Fibroblast of skin of right biceps (primary cell): ENCODE measurements around the gene HEPACAM.
"Not testable (repeated sequence)": the region's sequence is repeated elsewhere in the genome, so short reads cannot be mapped to it uniquely, and the experiment has no call there.

Experiments
- DNase-seq: peaks from one replicate; pipeline ENCODE4 v3.0.0-alpha.2; 2013

HEPACAM gene, protein sequence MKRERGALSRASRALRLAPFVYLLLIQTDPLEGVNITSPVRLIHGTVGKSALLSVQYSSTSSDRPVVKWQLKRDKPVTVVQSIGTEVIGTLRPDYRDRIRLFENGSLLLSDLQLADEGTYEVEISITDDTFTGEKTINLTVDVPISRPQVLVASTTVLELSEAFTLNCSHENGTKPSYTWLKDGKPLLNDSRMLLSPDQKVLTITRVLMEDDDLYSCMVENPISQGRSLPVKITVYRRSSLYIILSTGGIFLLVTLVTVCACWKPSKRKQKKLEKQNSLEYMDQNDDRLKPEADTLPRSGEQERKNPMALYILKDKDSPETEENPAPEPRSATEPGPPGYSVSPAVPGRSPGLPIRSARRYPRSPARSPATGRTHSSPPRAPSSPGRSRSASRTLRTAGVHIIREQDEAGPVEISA

DNA sequence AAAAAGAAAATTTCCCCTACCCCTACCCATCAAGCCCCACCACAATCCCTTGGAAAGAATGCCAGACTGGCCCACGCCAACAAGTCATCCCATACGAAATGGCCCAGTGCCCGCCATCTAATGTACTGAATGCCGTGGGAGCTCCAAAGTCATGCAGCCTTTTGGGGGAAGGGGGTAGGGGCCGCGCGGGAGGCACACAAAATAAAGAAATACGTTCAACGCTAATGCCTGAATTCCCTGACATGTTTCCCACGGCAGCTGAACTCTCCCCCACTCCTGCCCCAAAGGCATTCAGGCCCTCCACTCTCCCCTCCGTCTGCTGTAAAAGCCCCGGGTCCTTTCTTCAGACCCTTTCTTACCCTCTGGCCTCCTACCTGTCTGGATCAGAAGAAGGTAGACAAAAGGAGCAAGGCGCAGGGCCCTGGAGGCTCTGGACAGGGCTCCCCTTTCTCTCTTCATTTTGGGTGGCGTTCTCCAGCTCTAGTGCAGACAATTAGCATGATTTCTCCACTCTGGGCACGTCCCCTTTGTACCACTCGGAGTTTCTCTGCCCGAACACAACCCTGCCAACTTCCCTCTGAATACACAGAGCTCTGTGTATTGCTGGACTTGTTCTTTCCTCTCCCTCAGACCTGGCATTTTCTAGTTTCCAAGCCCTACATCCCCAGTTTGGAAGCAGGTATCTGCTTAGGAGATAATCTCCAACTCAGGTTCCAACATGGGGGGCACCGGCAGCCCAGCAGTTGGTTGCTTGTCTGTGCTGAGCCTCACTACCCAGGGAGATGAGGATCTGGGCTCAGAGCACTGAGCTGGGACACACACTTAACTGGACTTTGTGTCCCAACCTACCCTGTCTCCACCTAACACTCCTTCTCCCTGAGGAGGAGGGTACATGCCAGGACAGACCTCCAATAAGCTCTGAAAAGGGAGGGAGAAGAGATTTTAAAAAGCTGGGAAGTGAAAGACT lies at the start of gene HEPACAM:
Gene HEPACAM (minus strand): TSS at position 500 of the 967 bp plus-strand sequence. CDS start 41 bp downstream, at position 459.
- DNase-seq: no peak

DNA sequence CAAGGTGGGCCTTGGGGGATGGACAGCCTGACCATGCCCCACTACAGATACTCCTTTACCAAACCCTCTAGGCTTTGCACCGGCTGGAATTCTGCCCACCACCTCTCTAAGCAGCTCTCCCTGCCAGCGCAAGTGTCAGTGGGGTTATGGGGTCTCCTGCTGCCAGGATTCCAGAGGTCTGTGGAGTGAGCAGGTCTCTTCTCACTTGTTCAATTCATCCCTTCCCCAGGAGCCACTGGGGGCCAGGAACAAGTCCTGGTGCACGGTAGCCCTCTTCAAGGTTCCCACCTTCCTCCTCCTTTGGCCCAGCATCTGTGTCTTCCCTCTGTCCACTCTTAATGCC lies 48.6 kb upstream of the HEPACAM start:
- no peak for DNase-seq

- DNase-seq: no peak
Observed at GRCh38 chr11:124983674-124984511, 48.0 kb upstream of the HEPACAM start.

GRCh38 chr11:124982043-124982442 lies 46.2 kb upstream of the HEPACAM start:
- DNase-seq: no peak

GRCh38 chr11:124978316-124978715 lies 42.5 kb upstream of the HEPACAM start:
- DNase-seq: no peak

GRCh38 chr11:124977006-124977405 lies 41.2 kb upstream of the HEPACAM start:
- peak; percentile 1 for DNase-seq

- DNase-seq: no peak
Observed at GRCh38 chr11:124976531-124976930, 40.7 kb upstream of the HEPACAM start.

DNA sequence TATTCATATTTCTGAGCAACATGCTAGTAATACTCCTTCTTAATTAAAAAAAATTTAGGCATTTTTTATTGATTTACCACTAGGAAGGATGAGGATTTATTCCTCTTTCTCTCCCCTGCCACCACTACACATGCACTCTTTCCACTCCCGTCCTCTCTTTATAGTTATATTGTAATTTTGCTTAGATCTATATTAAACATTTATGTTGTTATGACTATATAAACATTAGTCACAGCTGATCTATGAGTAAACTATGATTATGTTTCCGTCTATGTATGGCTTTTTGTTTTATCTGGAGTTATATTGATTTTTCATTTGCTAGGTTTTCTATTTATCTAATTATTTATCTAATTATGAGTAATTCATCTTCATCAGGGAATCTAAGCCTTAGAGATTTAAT lies 36.0 kb upstream of the HEPACAM start:
- no peak for DNase-seq

DNA sequence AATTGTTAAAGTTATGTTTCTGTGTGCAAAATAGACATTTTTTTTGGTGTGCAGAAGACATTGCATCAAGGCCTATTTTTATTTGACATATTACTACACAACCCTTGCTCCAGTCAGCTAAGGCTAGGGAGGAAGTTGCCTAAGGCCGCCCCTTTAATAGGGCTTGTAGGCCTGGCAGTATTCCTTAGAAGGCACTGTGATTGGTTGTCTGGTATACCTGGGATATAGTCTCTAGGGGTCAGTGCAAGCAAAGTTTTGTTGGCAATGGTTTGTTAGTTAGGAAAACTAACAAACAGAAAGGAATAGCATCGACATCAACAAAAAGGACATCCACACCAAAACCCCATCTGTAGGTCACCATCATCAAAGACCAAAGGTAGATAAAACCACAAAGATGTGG lies 35.1 kb upstream of the HEPACAM start:
- DNase-seq: no peak

- not testable (repeated sequence) for DNase-seq
Observed at GRCh38 chr11:124968197-124968596, 32.4 kb upstream of the HEPACAM start.

DNA sequence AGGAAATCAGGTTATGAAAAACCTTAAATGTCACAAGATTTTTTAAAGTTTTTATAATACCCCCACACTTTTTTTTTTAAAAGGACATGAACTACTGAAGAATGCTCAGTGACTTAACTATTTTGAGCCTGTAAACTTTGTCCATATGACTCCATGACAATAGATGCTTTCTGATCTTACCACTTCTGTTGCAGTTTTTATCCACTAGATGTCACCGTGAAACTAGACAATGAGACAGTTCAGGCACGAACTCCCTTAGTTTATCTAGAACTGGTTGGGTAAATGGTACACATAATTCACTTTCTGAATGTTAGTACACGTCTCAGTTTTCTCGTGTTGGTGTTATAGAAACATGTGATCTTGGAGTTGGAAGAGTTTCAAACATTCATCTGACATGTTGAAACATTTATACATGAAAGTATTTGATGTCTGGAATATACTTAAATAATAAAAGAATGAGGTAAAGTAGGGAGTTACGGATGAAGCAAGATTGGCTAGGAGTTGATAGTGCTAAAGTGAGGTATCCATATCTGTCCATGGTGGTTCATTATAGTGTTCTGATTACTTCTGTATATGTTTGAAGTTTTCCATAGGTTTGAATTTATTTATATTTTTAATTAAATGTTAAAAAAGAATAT lies 26.2 kb upstream of the HEPACAM start:
- DNase-seq: peak; percentile 75

DNA sequence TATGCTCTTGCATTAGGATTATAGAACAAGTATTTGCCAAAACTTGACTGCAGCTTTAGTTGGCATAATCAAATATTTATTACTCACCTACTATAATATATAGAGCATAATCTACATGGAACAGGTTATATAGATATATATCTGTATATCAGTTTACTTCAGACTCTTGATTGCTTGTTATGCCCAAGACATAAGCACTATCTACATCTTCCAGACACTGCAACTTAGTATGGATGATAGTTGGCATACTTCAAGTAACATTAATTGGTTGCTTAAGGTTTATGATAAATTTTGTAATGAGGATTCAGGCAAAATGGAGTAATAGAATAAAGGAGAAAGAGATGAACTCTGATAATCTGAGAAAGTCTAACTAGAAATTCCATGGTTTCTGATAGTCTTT lies 19.2 kb upstream of the HEPACAM start:
- DNase-seq: no peak

GRCh38 chr11:124954590-124954955 lies 18.7 kb upstream of the HEPACAM start:
- DNase-seq: no peak

- peak; percentile 99 for DNase-seq
Observed at GRCh38 chr11:124953753-124954589, 18.1 kb upstream of the HEPACAM start, which contains the start of gene CCDC15. TSS of gene CCDC15 (plus strand) at chr11:124954202. CDS start at chr11:124954733, 531 bp downstream.

GRCh38 chr11:124951341-124951740 lies 15.5 kb upstream of the HEPACAM start:
- no peak for DNase-seq

DNA sequence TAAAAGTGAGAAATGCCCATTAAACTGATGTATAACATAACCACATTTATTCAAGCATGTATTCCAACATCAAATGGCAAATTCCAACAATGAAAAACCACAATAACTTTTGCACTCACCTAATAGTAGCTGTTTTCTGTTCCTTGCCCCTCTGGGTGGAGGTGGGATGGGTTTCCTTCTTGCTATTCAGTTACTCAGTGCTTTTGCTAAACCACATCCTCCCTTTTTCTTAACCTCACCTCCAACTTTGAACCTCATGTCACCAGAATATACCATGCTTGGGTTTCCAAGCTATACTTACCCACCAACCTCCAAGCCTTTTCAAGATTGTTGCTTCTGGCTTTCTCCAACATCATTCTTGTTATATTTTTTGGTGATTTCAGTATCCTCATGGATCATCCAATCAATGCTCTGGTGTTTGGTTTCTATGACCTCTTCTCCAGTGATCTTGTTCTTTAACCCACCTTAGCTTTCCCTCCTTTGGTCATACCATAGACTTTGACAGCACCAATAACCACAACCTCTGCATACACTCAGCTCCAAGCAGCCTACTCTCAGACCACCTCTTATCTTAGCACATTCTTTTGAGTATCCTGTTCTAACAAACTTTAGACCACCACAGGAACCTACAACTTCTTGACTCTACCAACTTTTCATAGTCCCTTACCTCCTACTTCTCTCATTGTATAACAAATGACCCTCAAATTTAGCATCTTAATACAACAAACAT lies 14.9 kb upstream of the HEPACAM start:
- DNase-seq: no peak

DNA sequence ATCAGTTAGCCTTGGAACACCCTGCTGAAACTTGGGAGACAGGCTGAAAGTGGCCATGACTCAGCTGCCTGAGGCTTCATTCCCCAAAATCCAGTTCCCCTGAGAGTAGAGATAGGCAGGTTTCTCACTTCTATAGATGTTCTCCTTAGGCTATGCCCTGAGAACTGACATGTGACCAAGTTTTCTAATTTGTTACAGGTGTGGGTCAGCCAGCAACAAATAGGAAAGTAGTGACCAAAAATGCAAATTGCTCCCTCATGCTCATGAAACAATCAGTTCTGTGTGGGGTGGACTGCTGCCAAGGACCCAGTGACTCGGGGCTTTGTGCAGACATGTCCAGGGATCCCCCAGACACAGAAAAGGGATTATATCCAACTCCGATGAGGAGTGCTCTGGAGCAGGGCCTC lies 10.9 kb upstream of the HEPACAM start:
- peak; percentile 45 for DNase-seq

DNA sequence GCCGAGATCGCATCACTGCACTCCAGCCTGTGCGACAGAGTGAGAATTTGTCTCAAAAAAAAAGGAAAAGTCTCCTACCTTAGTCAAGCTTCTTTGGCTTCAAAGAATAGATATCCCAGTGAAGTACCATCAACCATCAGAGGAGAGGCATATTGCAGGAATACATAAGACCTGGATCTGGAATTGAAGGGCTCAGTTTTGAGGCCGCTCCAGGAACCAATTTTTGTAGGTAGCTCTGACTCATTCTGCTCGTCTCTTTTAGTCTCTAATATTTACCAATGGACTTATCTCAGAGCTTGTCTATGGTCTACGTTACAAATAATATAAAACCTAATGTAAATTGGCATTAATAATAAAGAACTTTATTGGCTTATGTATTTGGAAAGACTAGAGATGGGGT lies 10.0 kb upstream of the HEPACAM start:
- DNase-seq: no peak

GRCh38 chr11:124944565-124944964 lies 8.7 kb upstream of the HEPACAM start:
- no peak for DNase-seq

DNA sequence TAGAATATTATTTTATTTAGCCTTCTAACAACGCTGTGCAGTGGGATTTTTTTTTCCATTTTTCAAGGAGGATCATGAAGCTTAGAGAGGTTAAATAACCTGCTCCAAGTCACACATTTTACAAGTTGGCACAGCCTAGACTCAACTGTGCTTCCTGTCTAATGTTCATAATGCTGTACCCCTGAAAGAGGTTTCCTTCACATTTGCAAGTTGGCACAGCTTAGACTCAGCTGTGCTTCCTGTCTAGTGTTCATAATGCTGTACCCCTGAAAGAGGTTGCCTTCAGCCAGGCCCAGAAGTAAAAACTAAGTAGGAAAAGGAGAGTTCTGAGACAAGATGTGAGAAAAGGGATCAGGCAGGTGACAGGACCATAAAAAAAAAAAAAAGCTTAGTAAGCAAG lies 7.9 kb upstream of the HEPACAM start:
- no peak for DNase-seq

GRCh38 chr11:124943254-124943616 lies 7.4 kb upstream of the HEPACAM start:
- DNase-seq: no peak
